Astrocyte of the cerebellum (primary cell): Measurements from ENCODE around the gene LRP5.

Source experiments
- DNase-seq: peaks from one replicate; pipeline ENCODE4 v3.0.0-alpha.2; 2011; ENCODE audit warnings: low read depth
- H3K4me3 ChIP-seq: 2 replicates; pipeline ENCODE4 v1.5.1; 2011; ENCODE audit warnings: mild to moderate bottlenecking, low read depth, low read length, moderate library complexity
- in situ Hi-C: cut with HindIII; loops from 2 replicates; pipeline ENCODE4 v1.10.0; 2017; ENCODE audit warnings: low sequenced_read_pairs
- TF ChIP-seq, protein P1 (sequence below): IDR thresholded peaks from 2 replicates; pipeline ENCODE4 v1.5.1; 2012; ENCODE audit warnings: low read length, low read depth, moderate library complexity, mild to moderate bottlenecking; ENCODE audit errors: missing control alignments

LRP5 gene

DNA sequence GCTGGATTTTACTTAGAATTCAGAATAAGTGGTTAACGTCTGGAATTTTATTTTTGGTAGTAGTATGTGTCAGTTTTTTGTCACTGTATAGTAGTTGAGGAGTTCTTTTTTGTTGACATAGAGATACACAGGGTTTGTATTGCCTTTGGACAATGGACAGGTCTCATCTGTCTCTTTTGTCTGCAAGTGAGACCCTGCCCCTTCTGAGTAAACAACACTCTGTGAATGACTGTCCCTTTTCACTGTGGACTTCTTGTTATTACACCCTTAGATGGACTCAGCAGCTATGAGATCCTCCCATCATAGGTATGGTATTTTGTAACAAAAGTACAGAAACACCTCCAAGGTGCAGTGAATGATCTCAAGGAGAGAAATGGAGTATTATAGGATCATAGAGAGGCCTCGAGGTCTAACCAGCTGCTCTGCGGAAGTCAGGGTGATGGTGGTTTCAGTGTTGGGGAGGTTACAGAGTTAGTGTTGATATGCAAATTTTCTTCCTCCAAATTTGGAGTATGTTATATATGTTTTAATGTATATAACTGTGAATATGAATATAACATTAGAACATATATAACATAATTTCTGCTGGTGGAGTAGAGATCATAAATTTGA, 155.9 kb downstream of the LRP5 start:
- in situ Hi-C loops = no loop called here
- no peak for DNase-seq
- TF ChIP-seq, protein P1, sequence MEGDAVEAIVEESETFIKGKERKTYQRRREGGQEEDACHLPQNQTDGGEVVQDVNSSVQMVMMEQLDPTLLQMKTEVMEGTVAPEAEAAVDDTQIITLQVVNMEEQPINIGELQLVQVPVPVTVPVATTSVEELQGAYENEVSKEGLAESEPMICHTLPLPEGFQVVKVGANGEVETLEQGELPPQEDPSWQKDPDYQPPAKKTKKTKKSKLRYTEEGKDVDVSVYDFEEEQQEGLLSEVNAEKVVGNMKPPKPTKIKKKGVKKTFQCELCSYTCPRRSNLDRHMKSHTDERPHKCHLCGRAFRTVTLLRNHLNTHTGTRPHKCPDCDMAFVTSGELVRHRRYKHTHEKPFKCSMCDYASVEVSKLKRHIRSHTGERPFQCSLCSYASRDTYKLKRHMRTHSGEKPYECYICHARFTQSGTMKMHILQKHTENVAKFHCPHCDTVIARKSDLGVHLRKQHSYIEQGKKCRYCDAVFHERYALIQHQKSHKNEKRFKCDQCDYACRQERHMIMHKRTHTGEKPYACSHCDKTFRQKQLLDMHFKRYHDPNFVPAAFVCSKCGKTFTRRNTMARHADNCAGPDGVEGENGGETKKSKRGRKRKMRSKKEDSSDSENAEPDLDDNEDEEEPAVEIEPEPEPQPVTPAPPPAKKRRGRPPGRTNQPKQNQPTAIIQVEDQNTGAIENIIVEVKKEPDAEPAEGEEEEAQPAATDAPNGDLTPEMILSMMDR = no peak
- no peak overlapping the region for H3K4me3 ChIP-seq

DNA sequence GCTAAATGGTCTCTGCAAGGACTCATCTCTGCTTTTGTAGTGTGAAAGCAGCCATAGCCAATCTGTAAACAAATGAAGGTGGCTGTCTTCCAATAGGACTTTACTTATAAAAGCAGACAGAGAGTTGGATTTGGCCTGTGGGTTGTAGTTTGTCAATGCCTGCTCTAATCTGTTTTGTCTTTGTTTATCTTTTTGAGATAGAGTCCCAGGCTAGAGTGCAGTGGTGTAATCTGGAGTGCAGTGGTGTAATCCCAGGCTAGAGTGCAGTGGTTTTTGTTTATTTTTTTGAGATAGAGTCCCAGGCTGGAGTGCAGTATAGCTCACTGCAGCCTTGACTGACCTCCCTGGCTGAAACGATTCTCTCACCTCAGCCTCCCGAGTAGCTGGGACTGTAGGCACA, 156.7 kb downstream of the LRP5 start:
- no peak overlapping the region for H3K4me3 ChIP-seq
- no peak for DNase-seq
- TF ChIP-seq, protein P1 = no peak
- in situ Hi-C loops = no loop called here

DNA sequence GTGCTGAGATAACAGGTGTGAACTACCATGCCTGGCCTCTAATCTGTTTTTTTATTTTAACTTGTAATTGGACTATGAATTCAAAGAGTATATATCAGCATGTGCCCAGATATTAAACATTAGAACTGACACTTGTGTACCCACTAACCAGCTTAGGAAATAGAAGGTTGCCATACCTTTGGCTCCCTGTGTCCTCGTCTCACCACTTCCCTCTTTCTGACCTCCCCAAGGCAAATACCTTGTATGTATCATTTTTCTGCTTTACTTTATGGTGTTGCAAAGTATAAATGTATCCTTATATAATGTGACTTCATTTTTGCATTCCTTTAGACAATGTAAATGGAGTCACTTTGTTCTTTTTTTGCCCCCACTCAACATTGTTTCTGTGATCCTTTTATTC, 157.3 kb downstream of the LRP5 start:
- in situ Hi-C loops = no loop called here
- TF ChIP-seq, protein P1 = no peak
- H3K4me3 ChIP-seq = no peak overlapping the region
- no peak for DNase-seq

DNA sequence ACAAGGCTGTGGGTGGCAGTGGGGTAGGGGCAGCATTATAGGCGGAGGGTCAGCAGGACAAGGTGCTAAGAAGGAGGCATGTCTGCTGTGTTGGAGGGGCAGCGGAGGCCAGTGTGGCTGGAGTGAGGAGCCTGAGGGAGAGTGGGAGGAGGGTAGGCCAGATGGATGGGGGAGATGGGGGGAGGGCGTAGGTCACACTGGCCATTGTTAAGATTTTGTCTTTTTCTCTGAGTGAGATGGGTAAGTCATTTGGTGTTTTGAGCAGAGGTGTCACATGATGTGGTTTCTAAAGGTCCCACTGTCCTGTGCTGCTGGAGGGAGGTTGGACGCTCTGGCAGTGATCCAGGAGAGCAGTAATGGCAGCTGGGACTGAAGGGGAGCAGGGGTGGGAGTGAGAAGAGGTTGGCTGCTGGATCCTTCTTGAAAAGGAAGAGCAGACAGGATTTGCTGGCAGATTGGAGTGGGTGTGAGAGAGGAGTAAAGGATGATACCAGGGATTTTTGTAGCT, 158.0 kb downstream of the LRP5 start:
- H3K4me3 ChIP-seq = no peak overlapping the region
- no peak for DNase-seq
- TF ChIP-seq, protein P1 = no peak
- in situ Hi-C loops = no loop called here

DNA sequence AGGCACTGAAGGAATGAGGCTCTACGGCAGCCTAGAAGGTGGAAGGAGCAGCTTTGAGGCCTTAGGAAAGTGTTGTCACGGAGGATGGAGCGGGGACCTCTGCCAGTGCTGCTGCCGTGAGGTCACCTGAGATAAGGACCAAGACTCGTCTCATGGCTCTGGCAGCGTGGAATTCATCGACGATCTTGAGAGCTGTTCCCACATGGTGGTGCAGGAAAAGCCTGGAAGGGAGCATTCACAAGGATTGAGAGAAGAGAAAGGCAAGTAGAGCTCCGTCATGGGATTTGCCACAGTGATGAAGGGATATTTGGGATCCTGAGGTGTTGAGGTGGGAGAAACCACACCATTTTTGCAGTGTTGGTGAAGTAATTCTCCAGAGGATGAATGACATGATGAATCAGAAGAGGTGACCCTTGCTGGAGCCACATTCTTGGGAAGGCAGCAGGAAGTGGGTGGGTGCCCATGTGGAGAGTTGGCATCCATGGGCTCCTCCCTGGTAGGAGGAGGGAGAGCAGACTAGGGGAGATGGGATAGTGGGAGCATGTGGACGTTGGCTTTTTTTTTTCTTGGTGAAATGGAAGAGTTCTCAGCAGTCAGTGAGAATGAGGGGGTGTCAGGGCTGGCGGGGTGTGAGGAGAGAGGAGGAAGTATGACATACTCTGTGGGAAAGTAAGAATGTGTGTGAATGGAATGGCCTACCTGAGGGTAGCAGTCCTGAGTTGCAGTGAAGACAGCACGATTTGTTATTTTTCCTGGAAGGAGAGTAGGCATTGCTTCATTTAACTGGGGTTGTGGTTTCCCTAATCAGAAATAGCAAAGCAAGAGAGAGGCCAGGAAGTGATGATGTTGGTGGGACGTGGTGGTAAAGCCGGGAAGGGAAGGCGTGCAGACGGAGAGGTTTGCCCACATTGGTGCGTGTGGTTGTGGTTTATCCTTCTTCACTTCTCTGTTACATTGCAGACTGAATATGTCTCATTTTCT, 159.3 kb downstream of the LRP5 start:
- peak; percentile 83 for DNase-seq
- TF ChIP-seq, protein P1 = no peak
- in situ Hi-C loops = no loop called here
- no peak overlapping the region for H3K4me3 ChIP-seq

DNA sequence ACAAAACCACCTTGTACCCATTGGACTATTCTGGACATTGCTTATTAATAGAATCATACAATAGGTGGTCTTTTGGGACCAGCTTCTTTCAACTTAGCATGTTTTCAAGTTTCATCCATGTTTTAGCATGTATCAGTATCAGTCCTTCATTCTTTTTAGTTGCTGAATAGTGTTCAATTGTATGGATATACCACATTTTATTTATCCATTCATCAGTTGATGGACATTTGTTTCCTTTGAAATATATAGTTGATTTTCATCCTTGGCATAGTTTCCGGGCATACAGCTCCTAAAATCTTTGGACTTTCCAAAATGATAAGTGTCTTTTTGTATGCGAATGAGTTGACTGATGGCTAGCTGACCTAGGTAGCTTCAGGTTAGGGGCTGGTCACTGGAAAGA, 160.4 kb downstream of the LRP5 start:
- in situ Hi-C loops = no loop called here
- H3K4me3 ChIP-seq = no peak overlapping the region
- TF ChIP-seq, protein P1 = no peak
- DNase-seq = no peak
